K562 treated with DMSO at 1 percent for 24 hours (cell line): ENCODE data around the gene KRTAP1-4. TPM values are rescaled to one million over a fixed set of nuclear protein-coding genes. Genes with fewer than 3 reads are reported as not detected.

Experiments
- total RNA-seq: library from RNA; unstranded; fragments of 300-600 nt; gene quantifications from 2 replicates; pipeline ENCODE4 v1.2.3, GENCODE V29; 2022; ENCODE audit warnings: low read depth; ENCODE audit not compliant: insufficient read depth

The KRTAP1-4 gene, protein sequence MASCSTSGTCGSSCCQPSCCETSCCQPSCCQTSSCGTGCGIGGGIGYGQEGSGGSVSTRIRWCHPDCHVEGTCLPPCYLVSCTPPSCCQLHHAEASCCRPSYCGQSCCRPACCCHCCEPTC
- total RNA-seq, result not detected in 2 replicates

DNA sequence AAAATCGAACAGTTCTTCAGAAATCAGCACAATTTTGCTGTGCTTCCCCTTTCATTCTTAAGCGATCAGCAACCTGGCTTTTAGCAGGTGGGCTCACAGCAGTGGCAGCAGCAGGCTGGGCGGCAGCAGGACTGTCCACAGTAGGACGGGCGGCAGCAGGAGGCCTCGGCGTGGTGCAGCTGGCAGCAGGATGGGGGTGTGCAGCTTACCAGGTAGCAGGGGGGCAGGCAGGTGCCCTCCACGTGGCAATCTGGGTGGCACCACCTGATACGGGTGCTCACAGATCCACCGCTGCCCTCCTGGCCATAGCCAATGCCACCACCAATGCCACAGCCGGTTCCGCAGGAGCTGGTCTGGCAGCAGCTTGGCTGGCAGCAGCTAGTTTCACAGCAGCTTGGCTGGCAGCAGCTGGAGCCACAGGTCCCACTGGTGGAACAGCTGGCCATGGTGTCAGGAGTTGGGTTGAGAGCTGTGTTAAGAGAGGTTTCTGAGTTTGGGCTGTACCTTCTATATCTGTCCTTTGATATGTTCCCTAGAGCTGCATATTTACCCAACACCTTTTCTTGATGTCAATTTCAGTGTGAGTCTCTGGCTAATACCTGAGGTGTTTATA, at the start of gene KRTAP1-4:
TSS of gene KRTAP1-4 (minus strand) at position 563 of the 613 bp plus-strand sequence. CDS start at position 446, 117 bp downstream.

DNA sequence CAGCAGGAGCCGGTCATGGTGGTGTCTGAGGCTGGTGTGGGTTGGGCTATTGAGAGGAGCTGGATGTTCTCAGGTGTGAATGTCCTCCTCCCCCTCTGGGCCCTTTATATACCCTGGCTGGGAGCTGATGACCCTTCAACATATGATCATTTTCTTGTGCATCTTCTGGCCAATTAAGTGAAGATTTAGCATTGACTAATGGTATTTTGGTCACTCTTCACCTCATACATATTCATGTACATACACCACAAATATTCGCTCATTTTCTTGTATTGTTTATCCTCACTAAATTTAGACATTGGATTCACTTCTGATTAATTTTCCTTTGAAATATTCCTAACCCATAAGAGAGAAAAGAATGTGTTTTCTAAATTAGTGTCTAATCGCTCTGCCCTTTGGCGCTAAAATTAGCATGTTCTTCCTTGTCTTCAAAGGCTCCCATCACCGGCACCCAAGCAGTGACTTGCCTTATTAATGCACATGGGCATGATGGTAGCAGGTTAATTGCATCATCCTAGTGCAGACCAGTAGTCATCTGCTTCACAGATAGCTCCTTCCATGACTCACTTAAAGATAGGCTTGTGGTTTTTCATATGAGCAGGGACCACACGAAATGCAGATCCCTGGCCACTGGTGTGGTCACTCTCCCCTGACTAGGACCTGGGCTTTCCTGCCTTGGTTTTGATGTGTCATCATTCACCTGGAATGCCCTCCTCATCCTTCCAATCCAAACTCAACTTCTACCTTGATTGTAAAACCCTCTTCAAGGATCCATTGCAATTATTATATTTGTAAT, 36.0 kb upstream of the KRTAP1-4 start, which contains the start of gene KRTAP2-4:
TSS of gene KRTAP2-4 (minus strand) at position 51 of the 796 bp plus-strand sequence. CDS start at position 17, 34 bp downstream.

DNA sequence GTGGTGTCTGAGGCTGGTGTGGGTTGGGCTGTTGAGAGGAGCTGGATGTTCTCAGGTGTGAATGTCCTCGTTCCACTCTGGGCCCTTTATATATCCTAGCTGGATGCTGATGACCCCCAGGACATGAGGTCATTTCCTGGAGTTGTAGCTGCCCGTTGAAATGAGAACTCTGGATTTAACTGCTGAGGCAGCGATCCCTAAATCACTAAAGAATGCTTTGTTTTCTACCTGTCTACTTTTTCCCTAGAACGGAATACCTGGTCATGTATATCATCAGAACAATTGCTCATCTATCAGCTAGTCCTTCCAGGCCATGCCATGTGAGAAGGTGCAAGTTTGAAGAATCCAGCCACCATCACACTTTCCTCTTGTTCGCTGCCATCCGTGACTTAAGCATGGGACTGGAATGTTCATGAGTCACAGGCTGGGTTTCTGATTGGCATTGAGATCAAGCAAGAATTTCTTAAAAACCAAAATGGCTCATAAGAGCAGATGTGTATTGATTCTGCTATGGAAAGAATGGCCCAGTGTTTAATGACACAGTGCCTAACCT, 30.1 kb upstream of the KRTAP1-4 start, which contains the start of gene KRTAP2-3:
TSS of gene KRTAP2-3 (minus strand) at position 63 of the 553 bp plus-strand sequence. CDS start 64 bp downstream, outside the sequence.

DNA sequence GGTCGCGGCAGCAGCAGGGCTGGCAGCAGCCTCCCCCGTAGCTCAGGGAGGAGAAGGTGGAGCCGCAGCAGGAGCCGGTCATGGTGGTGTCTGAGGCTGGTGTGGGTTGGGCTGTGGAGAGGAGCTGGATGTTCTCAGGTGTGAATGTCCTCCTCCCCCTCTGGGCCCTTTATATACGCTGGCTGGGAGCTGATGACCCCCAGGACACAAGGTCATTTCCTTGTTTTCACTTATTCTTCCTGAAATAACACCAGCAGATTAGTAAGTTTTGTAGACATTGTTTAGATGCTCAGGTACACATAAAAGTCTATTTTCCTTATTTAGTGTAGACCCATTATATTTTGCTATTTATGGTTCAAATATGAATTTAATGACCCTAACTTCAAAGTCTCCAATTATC, 25.1 kb upstream of the KRTAP1-4 start, which contains the start of gene KRTAP2-2:
TSS of gene KRTAP2-2 (minus strand) at position 101 of the 400 bp plus-strand sequence. CDS start at position 82, 19 bp downstream.

DNA sequence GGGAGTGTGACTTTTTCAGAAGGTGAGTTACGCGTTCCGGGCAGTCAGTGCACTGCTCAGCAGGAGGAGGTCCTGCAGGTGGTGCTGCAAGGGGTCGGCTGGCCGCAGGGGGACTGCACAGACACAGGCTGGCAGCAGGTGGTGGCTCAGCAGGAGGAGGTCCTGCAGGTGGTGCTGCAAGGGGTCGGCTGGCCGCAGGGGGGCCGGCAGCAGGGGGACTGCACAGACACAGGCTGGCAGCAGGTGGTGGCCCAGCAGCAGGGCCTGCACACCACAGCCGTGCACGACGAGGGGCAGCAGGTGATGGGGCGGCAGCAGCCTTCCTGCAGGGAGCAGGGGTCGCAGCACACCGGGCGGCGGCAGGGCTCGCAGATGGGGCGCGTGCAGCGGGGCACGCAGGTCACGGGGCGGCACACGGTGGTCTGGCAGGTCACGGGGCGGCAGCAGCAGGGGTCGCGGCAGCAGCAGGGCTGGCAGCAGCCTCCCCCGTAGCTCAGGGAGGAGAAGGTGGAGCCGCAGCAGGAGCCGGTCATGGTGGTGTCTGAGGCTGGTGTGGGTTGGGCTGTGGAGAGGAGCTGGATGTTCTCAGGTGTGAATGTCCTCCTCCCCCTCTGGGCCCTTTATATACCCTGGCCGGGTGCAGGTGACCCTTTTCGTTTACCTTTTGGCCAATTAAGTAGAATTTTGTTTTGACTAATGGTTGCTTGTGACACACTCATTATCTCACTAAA, 16.9 kb upstream of the KRTAP1-4 start, which contains the start of gene KRTAP2-1:
TSS of gene KRTAP2-1 (minus strand) at position 582 of the 731 bp plus-strand sequence. CDS start at position 533, 49 bp downstream.

DNA sequence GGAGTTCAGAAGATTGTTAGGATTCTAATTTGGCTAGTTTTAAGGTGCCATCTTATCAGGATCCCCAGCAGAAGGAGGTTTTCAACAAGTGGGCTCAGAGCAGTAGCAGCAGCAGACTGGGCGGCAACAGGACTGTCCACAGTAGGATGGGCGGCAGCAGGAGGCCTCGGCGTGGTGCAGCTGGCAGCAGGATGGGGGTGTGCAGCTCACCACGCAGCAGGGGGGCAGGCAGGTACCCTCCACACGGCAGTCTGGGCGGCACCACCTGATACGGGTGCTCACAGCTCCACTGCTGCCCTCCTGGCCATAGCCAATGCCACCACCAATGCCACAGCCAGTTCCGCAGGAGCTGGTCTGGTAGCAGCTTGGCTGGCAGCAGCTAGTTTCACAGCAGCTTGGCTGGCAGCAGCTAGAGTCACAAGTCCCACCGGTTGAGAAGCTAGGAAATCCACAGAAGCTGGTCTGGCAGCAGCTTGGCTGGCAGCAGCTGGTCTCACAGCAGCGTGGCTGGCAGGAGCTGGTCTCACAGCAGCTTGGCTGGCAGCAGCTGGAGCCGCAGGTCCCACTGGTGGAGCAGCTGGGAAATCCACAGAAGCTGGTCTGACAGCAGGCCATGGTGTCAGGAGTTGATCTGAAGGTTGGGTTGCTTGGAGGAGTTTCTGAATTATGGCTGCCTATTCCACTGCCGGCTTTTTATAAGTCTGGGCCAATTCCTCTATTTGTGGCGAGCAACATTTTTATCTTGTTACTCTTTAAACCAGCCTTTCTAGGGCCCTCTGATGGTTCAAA, 11.0 kb upstream of the KRTAP1-4 start, which contains the start of gene KRTAP1-1:
TSS of gene KRTAP1-1 (minus strand) at position 668 of the 789 bp plus-strand sequence. CDS start at position 615, 53 bp downstream.

DNA sequence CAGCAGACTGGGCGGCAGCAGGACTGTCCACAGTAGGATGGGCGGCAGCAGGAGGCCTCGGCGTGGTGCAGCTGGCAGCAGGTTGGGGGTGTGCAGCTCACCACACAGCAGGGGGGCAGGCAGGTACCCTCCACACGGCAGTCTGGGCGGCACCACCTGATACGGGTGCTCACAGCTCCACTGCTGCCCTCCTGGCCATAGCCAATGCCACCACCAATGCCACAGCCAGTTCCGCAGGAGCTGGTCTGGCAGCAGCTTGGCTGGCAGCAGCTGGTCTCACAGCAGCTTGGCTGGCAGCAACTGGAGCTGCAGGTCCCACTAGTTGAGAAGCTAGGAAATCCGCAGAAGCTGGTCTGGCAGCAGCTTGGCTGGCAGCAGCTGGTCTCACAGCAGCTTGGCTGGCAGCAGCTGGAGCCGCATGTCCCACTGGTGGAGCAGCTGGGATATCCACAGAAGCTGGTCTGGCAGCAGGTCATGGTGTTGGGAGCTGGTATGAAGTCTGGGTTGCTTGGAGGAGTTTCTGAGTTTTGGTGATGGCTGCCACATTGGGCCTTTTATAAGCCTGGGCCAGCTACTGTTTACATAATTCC, 4.4 kb upstream of the KRTAP1-4 start, which contains the start of gene KRTAP1-3:
TSS of gene KRTAP1-3 (minus strand) at position 529 of the 590 bp plus-strand sequence. CDS start at position 476, 53 bp downstream.

DNA sequence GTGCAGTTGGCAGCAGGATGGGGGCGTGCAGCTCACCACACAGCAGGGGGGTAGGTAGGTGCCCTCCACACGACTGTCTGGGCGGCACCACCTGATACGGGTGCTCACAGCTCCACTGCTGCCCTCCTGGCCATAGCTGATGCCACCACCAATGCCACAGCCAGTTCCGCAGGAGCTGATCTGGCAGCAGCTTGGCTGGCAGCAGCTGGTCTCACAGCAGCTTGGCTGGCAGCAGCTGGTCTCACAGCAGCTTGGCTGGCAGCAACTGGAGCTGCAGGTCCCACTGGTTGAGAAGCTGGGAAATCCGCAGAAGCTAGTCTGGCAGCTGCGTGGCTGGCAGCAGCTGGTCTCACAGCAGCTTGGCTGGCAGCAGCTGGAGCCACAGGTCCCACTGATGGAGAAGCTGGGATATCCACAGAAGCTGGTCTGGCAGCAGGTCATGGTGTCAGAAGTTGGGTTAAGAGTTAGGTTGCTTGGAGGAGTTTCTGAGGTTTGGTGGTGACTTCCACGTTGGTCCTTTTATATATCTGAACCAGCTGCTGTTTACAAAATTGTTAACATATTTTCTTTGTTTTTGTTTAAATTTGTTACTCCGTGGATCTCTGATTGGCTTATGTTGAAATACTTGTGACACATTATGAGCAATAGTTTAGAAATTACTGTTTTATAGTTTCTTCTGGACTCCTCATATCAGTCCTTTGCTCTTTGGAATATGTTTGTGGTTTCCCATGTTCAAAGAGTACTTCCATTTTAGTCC, 3.1 kb downstream of the KRTAP1-4 start, which contains the start of gene KRTAP1-5:
TSS of gene KRTAP1-5 (minus strand) at position 494 of the 757 bp plus-strand sequence. CDS start at position 441, 53 bp downstream.

DNA sequence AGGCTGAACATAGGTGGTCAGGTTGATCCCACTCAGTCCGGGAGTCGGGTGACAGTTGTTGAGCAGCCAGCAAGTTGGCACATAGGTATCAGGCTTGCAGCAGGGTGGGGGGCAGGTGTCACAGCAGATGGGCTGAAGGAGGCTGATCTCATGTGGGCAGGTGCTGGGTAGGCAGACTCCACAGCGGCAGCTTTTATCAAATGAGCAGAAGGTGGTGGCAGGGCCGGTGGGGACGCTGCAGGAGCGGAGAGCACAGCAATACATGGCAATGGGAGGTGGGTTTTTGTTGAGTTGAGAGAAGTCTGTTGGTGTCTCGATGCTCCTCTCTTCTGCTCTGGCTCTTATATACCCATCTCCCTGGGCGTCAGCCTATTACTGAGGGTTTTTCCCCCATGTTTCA, 21.2 kb downstream of the KRTAP1-4 start, which contains the start of gene KRTAP3-1:
TSS of gene KRTAP3-1 (minus strand) at position 318 of the 400 bp plus-strand sequence. CDS start at position 264, 54 bp downstream.

DNA sequence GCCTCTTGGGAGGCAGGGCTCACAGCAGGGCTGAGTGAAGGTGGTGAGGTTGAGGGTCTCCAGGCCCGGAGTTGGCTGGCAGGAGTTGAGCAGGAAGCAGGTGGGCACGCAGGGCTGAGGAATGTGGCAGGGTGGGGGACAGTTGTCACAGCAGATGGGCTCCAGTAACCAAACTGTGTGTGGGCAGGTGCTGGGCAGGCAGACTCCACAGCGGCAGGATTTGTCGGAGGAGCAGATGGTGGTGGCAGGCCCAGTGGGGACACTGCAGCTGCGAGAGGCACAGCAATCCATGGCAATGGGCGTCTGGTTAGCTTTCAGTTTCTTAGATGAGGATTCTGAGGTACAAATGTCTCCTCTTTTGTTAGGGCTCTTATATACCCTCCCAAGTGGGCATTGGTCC, 30.4 kb downstream of the KRTAP1-4 start, which contains the start of gene KRTAP3-2:
TSS of gene KRTAP3-2 (minus strand) at position 344 of the 400 bp plus-strand sequence. CDS start at position 291, 53 bp downstream.

DNA sequence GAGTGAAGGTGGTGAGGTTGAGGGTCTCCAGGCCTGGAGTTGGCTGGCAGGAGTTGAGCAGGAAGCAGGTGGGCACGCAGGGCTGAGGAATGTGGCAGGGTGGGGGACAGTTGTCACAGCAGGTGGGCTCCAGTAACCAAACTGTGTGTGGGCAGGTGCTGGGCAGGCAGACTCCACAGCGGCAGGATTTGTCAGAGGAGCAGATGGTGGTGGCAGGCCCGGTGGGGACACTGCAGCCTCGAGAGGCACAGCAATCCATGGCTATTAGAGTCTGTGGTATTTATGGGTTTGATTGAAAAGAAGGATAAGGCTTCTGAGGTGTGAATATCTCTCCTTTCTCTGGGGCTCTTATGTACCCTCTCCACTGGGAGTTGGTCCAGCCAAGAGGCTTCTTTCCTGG, 36.2 kb downstream of the KRTAP1-4 start, which contains the start of gene KRTAP3-3:
TSS of gene KRTAP3-3 (minus strand) at position 326 of the 400 bp plus-strand sequence. CDS start at position 259, 67 bp downstream.

DNA sequence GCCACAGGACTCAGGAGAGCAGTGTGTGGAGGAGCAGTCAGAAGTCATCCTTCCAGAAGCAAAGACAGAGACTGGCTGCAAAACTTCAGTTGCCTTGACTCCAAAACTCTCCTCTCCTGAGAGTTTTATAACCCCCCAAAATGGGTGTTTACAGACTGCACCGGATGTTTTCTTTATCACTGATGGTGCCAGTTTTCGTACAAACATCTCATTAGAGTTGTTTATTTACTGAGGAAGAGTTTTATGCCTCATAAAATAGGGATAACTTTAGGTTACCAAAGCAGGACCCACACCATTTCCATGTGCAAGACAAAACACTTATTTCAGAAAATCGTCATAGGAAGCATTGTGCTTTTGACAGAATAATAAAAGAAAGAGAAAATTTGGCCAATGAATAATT, 45.8 kb downstream of the KRTAP1-4 start, which contains the start of gene KRT40:
TSS of gene KRT40 (minus strand) at position 101 of the 400 bp plus-strand sequence. CDS start at position 48, 53 bp downstream.

Other genes starting within 250 kb of the KRTAP1-4 start
- not detected in 2 replicates for gene KRT27, start 247.6 kb downstream of the KRTAP1-4 start, total RNA-seq
- not detected in 2 replicates for gene KRT28, start 230.2 kb downstream of the KRTAP1-4 start, total RNA-seq
- 61.4 and 78.5 TPM in 2 replicates for gene KRT10, start 207.6 kb downstream of the KRTAP1-4 start, total RNA-seq
- gene KRT12, start 163.0 kb downstream of the KRTAP1-4 start, total RNA-seq, result 6.3 and 7.9 TPM in 2 replicates
- gene KRT20, start 145.0 kb downstream of the KRTAP1-4 start, total RNA-seq, result not detected in 2 replicates
- gene KRT23, start 92.5 kb downstream of the KRTAP1-4 start, total RNA-seq, result not detected in 2 replicates
- not detected in 2 replicates for gene KRT39, start 63.2 kb downstream of the KRTAP1-4 start, total RNA-seq
- gene KRT40, start 45.9 kb downstream of the KRTAP1-4 start, total RNA-seq, result not detected in 2 replicates
- not detected in 2 replicates for gene KRTAP3-3, start 36.0 kb downstream of the KRTAP1-4 start, total RNA-seq
- not detected in 2 replicates for gene KRTAP3-2, start 30.3 kb downstream of the KRTAP1-4 start, total RNA-seq
- gene KRTAP3-1, start 21.1 kb downstream of the KRTAP1-4 start, total RNA-seq, result not detected in 2 replicates
- gene KRTAP1-5, start 3.0 kb downstream of the KRTAP1-4 start, total RNA-seq, result not detected in 2 replicates
- gene KRTAP1-3, start 4.7 kb upstream of the KRTAP1-4 start, total RNA-seq, result not detected in 2 replicates
- gene KRTAP1-1, start 11.3 kb upstream of the KRTAP1-4 start, total RNA-seq, result not detected in 2 replicates
- gene KRTAP2-1, start 17.1 kb upstream of the KRTAP1-4 start, total RNA-seq, result not detected in 2 replicates
- not detected in 2 replicates for gene KRTAP2-2, start 25.0 kb upstream of the KRTAP1-4 start, total RNA-seq
- not detected in 2 replicates for gene KRTAP2-3, start 29.9 kb upstream of the KRTAP1-4 start, total RNA-seq
- gene KRTAP2-4, start 35.7 kb upstream of the KRTAP1-4 start, total RNA-seq, result not detected in 2 replicates
- not detected in 2 replicates for gene KRTAP4-7, start 54.0 kb upstream of the KRTAP1-4 start, total RNA-seq
- gene KRTAP4-8, start 67.9 kb upstream of the KRTAP1-4 start, total RNA-seq, result not detected in 2 replicates
- not detected in 2 replicates for gene KRTAP4-16, start 72.0 kb upstream of the KRTAP1-4 start, total RNA-seq
- not detected in 2 replicates for gene KRTAP4-9, start 75.2 kb upstream of the KRTAP1-4 start, total RNA-seq
- gene KRTAP4-11, start 88.2 kb upstream of the KRTAP1-4 start, total RNA-seq, result not detected in 2 replicates
- not detected in 2 replicates for gene KRTAP4-12, start 94.0 kb upstream of the KRTAP1-4 start, total RNA-seq
- not detected in 2 replicates for gene KRTAP4-6, start 110.3 kb upstream of the KRTAP1-4 start, total RNA-seq
- gene KRTAP4-5, start 119.6 kb upstream of the KRTAP1-4 start, total RNA-seq, result not detected in 2 replicates
- gene KRTAP4-4, start 130.6 kb upstream of the KRTAP1-4 start, total RNA-seq, result not detected in 2 replicates
- not detected in 2 replicates for gene KRTAP4-3, start 138.0 kb upstream of the KRTAP1-4 start, total RNA-seq
- not detected in 2 replicates for gene KRTAP4-2, start 148.0 kb upstream of the KRTAP1-4 start, total RNA-seq
- not detected in 2 replicates for gene KRTAP4-1, start 154.7 kb upstream of the KRTAP1-4 start, total RNA-seq
- not detected in 2 replicates for gene KRTAP9-1, start 159.7 kb upstream of the KRTAP1-4 start, total RNA-seq
- gene KRTAP9-2, start 196.5 kb upstream of the KRTAP1-4 start, total RNA-seq, result not detected in 2 replicates
- not detected in 2 replicates for gene KRTAP9-3, start 202.3 kb upstream of the KRTAP1-4 start, total RNA-seq
- gene KRTAP9-8, start 207.8 kb upstream of the KRTAP1-4 start, total RNA-seq, result not detected in 2 replicates
- gene KRTAP9-4, start 219.5 kb upstream of the KRTAP1-4 start, total RNA-seq, result not detected in 2 replicates
- not detected in 2 replicates for gene KRTAP9-9, start 225.2 kb upstream of the KRTAP1-4 start, total RNA-seq
- gene KRTAP9-6, start 235.2 kb upstream of the KRTAP1-4 start, total RNA-seq, result not detected in 2 replicates
- gene KRTAP9-7, start 245.5 kb upstream of the KRTAP1-4 start, total RNA-seq, result not detected in 2 replicates